ENCODE results near the gene ZNF41.

The ZNF41 gene

GRCh38 chrX:47422444-47422843, 60.6 kb downstream of the ZNF41 start:
- H3K14ac ChIP-seq (ENCODE audit: low read length), result no peak overlapping the region
- no peaks in the 10 kb centered on the region for H3K36me3 ChIP-seq (replicated peaks in 1 of 2; ENCODE audit: control insufficient read depth in 2 of 2, insufficient read depth in 2 of 2, low read length in 2 of 2)
- no peak overlapping the region for H2AFZ ChIP-seq (ENCODE audit: low read length)
- no peak overlapping the region for H3K4ac ChIP-seq (ENCODE audit: low read length)
- H3K9me3 ChIP-seq (replicated peaks in 1 of 2; ENCODE audit: control insufficient read depth in 2 of 2, insufficient read depth in 1 of 2, low read depth in 1 of 2, low read length in 2 of 2), result peaks cover 0 to 6% of the 10 kb centered on the region in 2 donors
- H2BK12ac ChIP-seq (ENCODE audit: low read length), result no peak overlapping the region
- no peak overlapping the region for H2AK5ac ChIP-seq (ENCODE audit: low read depth, low read length)
- H2BK5ac ChIP-seq (ENCODE audit: low read length), result no peak overlapping the region
- no peak overlapping the region for H3K4me3 ChIP-seq (ENCODE audit: low read length in 2 of 2)
- no peak overlapping the region for H4K91ac ChIP-seq (ENCODE audit: low read depth, low read length, poor library complexity)
- no peak overlapping the region for H3K4me2 ChIP-seq (ENCODE audit: insufficient read depth, low read length, poor library complexity, severe bottlenecking)
- no peak for DNase-seq (ENCODE audit: low spot score)
- no peaks in the 10 kb centered on the region for H3K27me3 ChIP-seq (ENCODE audit: control insufficient read depth in 3 of 3, insufficient read depth in 3 of 3, low read depth in 1 of 3, low read length in 3 of 3)
- no peak overlapping the region for H3K23ac ChIP-seq (ENCODE audit: low read depth, low read length, poor library complexity)
- H2BK120ac ChIP-seq (ENCODE audit: low read depth, low read length), result no peak overlapping the region
- H3K27ac ChIP-seq (replicated peaks; ENCODE audit: low read length), result no peak overlapping the region
- H3K9ac ChIP-seq (ENCODE audit: low read depth, low read length, poor library complexity), result no peak overlapping the region
- H3K18ac ChIP-seq (ENCODE audit: low read length), result no peak overlapping the region
- H4K8ac ChIP-seq (ENCODE audit: low read depth, low read length), result no peak overlapping the region
- no peaks in the 10 kb centered on the region for H3K4me1 ChIP-seq (ENCODE audit: control insufficient read depth in 2 of 2, insufficient read depth in 1 of 2, low read depth in 1 of 2, low read length in 2 of 2)
- no CpG with 5 or more reads among the region's 2 CpGs for WGBS, 2 donors (ENCODE audit: extremely low coverage in 2 of 2, insufficient read length in 2 of 2, insufficient replicate concordance in 1 of 2)
- H3K79me1 ChIP-seq (ENCODE audit: low read depth, low read length), result no peaks in the 10 kb centered on the region
- no peak overlapping the region for H2BK15ac ChIP-seq (ENCODE audit: low read length)

- Histone ChIP-seq H2AK5ac (ENCODE audit: low read depth, low read length) (no peak overlapping the region), H3K9ac (ENCODE audit: low read depth, low read length, poor library complexity) (no peak overlapping the region), H2BK5ac (ENCODE audit: low read length) (no peak overlapping the region), H3K18ac (ENCODE audit: low read length) (no peak overlapping the region), H3K27me3 (ENCODE audit: control insufficient read depth in 3 of 3, insufficient read depth in 3 of 3, low read depth in 1 of 3, low read length in 3 of 3) (no peaks in the 10 kb centered on the region), H3K4me2 (ENCODE audit: insufficient read depth, low read length, poor library complexity, severe bottlenecking) (no peak overlapping the region), H3K9me3 (replicated peaks in 1 of 2; ENCODE audit: control insufficient read depth in 2 of 2, insufficient read depth in 1 of 2, low read depth in 1 of 2, low read length in 2 of 2) (peaks cover 2 to 10% of the 10 kb centered on the region in 2 donors), H2BK120ac (ENCODE audit: low read depth, low read length) (no peak overlapping the region), H3K4me3 (ENCODE audit: low read length in 2 of 2) (no peak overlapping the region), H4K8ac (ENCODE audit: low read depth, low read length) (no peak overlapping the region), H3K79me1 (ENCODE audit: low read depth, low read length) (no peaks in the 10 kb centered on the region), H3K27ac (replicated peaks; ENCODE audit: low read length) (no peak overlapping the region), H3K4me1 (ENCODE audit: control insufficient read depth in 2 of 2, insufficient read depth in 1 of 2, low read depth in 1 of 2, low read length in 2 of 2) (no peaks in the 10 kb centered on the region), H2BK15ac (ENCODE audit: low read length) (no peak overlapping the region), H3K23ac (ENCODE audit: low read depth, low read length, poor library complexity) (no peak overlapping the region), H3K14ac (ENCODE audit: low read length) (no peak overlapping the region), H3K4ac (ENCODE audit: low read length) (no peak overlapping the region), H4K91ac (ENCODE audit: low read depth, low read length, poor library complexity) (no peak overlapping the region), H2BK12ac (ENCODE audit: low read length) (no peak overlapping the region), H2AFZ (ENCODE audit: low read length) (no peak overlapping the region), H3K36me3 (replicated peaks in 1 of 2; ENCODE audit: control insufficient read depth in 2 of 2, insufficient read depth in 2 of 2, low read length in 2 of 2) (no peaks in the 10 kb centered on the region)
- no peak for DNase-seq (ENCODE audit: low spot score)
- no CpG with 5 or more reads among the region's 5 CpGs for WGBS, 2 donors (ENCODE audit: extremely low coverage in 2 of 2, insufficient read length in 2 of 2, insufficient replicate concordance in 1 of 2)
Observed at GRCh38 chrX:47420962-47421361, 62.1 kb downstream of the ZNF41 start.

GRCh38 chrX:47420265-47420664, 62.8 kb downstream of the ZNF41 start:
- H3K36me3 ChIP-seq (replicated peaks in 1 of 2; ENCODE audit: control insufficient read depth in 2 of 2, insufficient read depth in 2 of 2, low read length in 2 of 2), result no peaks in the 10 kb centered on the region
- no peak overlapping the region for H2BK15ac ChIP-seq (ENCODE audit: low read length)

DNA sequence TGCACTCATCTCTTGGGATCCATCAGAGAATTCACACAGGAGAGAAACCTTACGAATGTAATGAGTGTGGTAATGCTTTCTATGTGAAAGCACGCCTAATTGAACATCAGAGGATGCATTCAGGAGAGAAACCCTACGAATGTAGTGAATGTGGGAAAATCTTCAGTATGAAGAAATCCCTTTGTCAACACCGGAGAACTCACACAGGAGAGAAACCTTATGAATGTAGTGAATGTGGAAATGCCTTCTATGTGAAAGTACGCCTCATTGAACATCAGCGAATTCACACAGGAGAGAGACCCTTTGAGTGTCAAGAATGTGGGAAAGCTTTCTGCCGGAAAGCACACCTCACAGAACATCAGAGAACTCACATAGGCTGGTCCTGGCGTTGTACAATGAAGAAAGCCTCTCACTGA, 69.8 kb downstream of the ZNF41 start:
- no CpG with 5 or more reads among the region's 8 CpGs for WGBS, 2 donors (ENCODE audit: extremely low coverage in 2 of 2, insufficient read length in 2 of 2, insufficient replicate concordance in 1 of 2)
- H3K4ac ChIP-seq (ENCODE audit: low read length), result no peak overlapping the region
- H3K79me1 ChIP-seq (ENCODE audit: low read depth, low read length), result no peaks in the 10 kb centered on the region
- H2BK12ac ChIP-seq (ENCODE audit: low read length), result no peak overlapping the region
- no peak overlapping the region for H3K18ac ChIP-seq (ENCODE audit: low read length)
- H3K9ac ChIP-seq (ENCODE audit: low read depth, low read length, poor library complexity), result no peak overlapping the region
- no peak overlapping the region for H2BK15ac ChIP-seq (ENCODE audit: low read length)
- H3K27me3 ChIP-seq (ENCODE audit: control insufficient read depth in 3 of 3, insufficient read depth in 3 of 3, low read depth in 1 of 3, low read length in 3 of 3), result no peaks in the 10 kb centered on the region
- no peak overlapping the region for H2BK120ac ChIP-seq (ENCODE audit: low read depth, low read length)
- H4K91ac ChIP-seq (ENCODE audit: low read depth, low read length, poor library complexity), result no peak overlapping the region
- no peak overlapping the region for H3K23ac ChIP-seq (ENCODE audit: low read depth, low read length, poor library complexity)
- H3K27ac ChIP-seq (replicated peaks; ENCODE audit: low read length), result no peak overlapping the region
- H3K14ac ChIP-seq (ENCODE audit: low read length), result no peak overlapping the region
- H2AK5ac ChIP-seq (ENCODE audit: low read depth, low read length), result no peak overlapping the region
- H4K8ac ChIP-seq (ENCODE audit: low read depth, low read length), result no peak overlapping the region
- H3K4me2 ChIP-seq (ENCODE audit: insufficient read depth, low read length, poor library complexity, severe bottlenecking), result no peak overlapping the region
- no peaks in the 10 kb centered on the region for H3K4me1 ChIP-seq (ENCODE audit: control insufficient read depth in 2 of 2, insufficient read depth in 1 of 2, low read depth in 1 of 2, low read length in 2 of 2)
- H3K36me3 ChIP-seq (replicated peaks in 1 of 2; ENCODE audit: control insufficient read depth in 2 of 2, insufficient read depth in 2 of 2, low read length in 2 of 2), result peaks cover 0 to 2% of the 10 kb centered on the region in 2 donors
- no peak overlapping the region for H2BK5ac ChIP-seq (ENCODE audit: low read length)
- DNase-seq (ENCODE audit: low spot score), result no peak
- H2AFZ ChIP-seq (ENCODE audit: low read length), result no peak overlapping the region
- H3K9me3 ChIP-seq (replicated peaks in 1 of 2; ENCODE audit: control insufficient read depth in 2 of 2, insufficient read depth in 1 of 2, low read depth in 1 of 2, low read length in 2 of 2), result peaks cover 16 to 37% of the 10 kb centered on the region in 2 donors
- H3K4me3 ChIP-seq (ENCODE audit: low read length in 2 of 2), result no peak overlapping the region

More at GRCh38 chrX:47420265-47420664, 62.8 kb downstream of the ZNF41 start:
- H2AK5ac ChIP-seq (ENCODE audit: low read depth, low read length), result no peak overlapping the region
- H3K27ac ChIP-seq (replicated peaks; ENCODE audit: low read length), result no peak overlapping the region
- H3K27me3 ChIP-seq (ENCODE audit: control insufficient read depth in 3 of 3, insufficient read depth in 3 of 3, low read depth in 1 of 3, low read length in 3 of 3), result no peaks in the 10 kb centered on the region
- no peak overlapping the region for H3K4ac ChIP-seq (ENCODE audit: low read length)
- no peak overlapping the region for H3K18ac ChIP-seq (ENCODE audit: low read length)
- H3K9me3 ChIP-seq (replicated peaks in 1 of 2; ENCODE audit: control insufficient read depth in 2 of 2, insufficient read depth in 1 of 2, low read depth in 1 of 2, low read length in 2 of 2), result peaks cover 2 to 10% of the 10 kb centered on the region in 2 donors
- no peak overlapping the region for H3K23ac ChIP-seq (ENCODE audit: low read depth, low read length, poor library complexity)
- H3K9ac ChIP-seq (ENCODE audit: low read depth, low read length, poor library complexity), result no peak overlapping the region
- no CpG with 5 or more reads among the region's 4 CpGs for WGBS, 2 donors (ENCODE audit: extremely low coverage in 2 of 2, insufficient read length in 2 of 2, insufficient replicate concordance in 1 of 2)
- H3K4me3 ChIP-seq (ENCODE audit: low read length in 2 of 2), result no peak overlapping the region
- no peak overlapping the region for H4K8ac ChIP-seq (ENCODE audit: low read depth, low read length)
- H2BK5ac ChIP-seq (ENCODE audit: low read length), result no peak overlapping the region
- H2BK12ac ChIP-seq (ENCODE audit: low read length), result no peak overlapping the region
- H3K4me2 ChIP-seq (ENCODE audit: insufficient read depth, low read length, poor library complexity, severe bottlenecking), result no peak overlapping the region
- no peaks in the 10 kb centered on the region for H3K4me1 ChIP-seq (ENCODE audit: control insufficient read depth in 2 of 2, insufficient read depth in 1 of 2, low read depth in 1 of 2, low read length in 2 of 2)
- no peak overlapping the region for H3K14ac ChIP-seq (ENCODE audit: low read length)
- no peaks in the 10 kb centered on the region for H3K79me1 ChIP-seq (ENCODE audit: low read depth, low read length)
- H4K91ac ChIP-seq (ENCODE audit: low read depth, low read length, poor library complexity), result no peak overlapping the region
- H2AFZ ChIP-seq (ENCODE audit: low read length), result no peak overlapping the region
- H2BK120ac ChIP-seq (ENCODE audit: low read depth, low read length), result no peak overlapping the region
- DNase-seq (ENCODE audit: low spot score), result no peak

Measured in neuronal stem cell (in vitro differentiated cells).